ENCODE data around the gene TUB.

DNA sequence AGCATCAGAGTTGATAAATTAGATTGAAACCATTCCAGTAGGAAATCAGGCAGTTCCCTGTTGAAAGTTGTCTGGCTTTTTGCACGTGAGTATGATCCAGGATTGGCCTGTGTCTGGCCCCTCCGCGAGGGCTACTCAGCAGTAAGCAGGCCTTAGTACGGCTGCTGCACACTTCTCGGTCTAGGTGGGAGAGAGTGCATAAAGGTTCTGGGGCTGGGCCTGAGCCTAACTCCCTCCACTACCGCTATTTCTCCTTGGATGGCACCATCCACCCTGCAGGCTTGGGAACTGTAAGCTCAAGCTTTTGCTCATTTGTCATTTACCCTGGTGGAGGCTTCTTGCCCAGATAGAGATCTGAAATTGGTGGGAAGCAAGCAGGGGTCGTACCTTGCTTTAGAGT lies 22.0 kb downstream of the TUB start:
- TF ChIP-seq, protein P1, sequence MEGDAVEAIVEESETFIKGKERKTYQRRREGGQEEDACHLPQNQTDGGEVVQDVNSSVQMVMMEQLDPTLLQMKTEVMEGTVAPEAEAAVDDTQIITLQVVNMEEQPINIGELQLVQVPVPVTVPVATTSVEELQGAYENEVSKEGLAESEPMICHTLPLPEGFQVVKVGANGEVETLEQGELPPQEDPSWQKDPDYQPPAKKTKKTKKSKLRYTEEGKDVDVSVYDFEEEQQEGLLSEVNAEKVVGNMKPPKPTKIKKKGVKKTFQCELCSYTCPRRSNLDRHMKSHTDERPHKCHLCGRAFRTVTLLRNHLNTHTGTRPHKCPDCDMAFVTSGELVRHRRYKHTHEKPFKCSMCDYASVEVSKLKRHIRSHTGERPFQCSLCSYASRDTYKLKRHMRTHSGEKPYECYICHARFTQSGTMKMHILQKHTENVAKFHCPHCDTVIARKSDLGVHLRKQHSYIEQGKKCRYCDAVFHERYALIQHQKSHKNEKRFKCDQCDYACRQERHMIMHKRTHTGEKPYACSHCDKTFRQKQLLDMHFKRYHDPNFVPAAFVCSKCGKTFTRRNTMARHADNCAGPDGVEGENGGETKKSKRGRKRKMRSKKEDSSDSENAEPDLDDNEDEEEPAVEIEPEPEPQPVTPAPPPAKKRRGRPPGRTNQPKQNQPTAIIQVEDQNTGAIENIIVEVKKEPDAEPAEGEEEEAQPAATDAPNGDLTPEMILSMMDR (IDR thresholded peaks at IDR 0.05 in 8 of 11, conservative IDR thresholded peaks at IDR 0.05 in 3 of 11): no peak
- TF ChIP-seq POLR2A (IDR thresholded peaks at IDR 0.05): no peak

All from spleen (tissue), 7 donors.